ENCODE measurements around the gene MAML3. TPM values are rescaled to one million over a fixed set of nuclear protein-coding genes. Genes with fewer than 3 reads are reported as not detected.

The MAML3 gene
- polyA plus RNA-seq, 1 donor (not counting 4 experiments of a cell fraction or from before 2014, with no cell fraction given) = 0.68 TPM

DNA sequence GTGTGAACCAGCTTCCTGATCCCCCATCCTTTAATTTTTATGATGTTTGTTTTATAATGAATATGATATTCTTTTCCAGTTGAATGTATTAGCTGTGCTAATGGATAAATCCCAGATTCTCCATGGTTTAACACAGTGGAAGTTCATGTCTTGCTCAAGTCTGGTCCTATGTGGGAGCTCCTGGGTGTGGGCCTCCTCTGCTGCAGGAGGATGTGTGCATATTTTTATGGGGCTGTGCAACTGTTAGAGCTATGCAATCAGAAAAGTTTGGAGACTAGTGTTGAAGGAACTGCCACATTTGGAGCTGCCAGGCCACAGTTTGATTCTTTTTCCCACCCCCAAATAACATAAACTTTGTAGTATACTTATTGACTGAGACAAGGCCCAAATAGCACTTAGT is 463.6 kb downstream of the MAML3 start:
- Histone ChIP-seq H3K4me1 (ENCODE audit: control insufficient read depth, extremely low read depth, insufficient read depth, low read length) (no peaks in the 10 kb centered on the region), H3K4me3 (ENCODE audit: control insufficient read depth in 2 of 3, extremely low read depth in 1 of 3, insufficient read depth in 2 of 3, low read depth in 1 of 3, low read length in 3 of 3) (no peak overlapping the region), H3K27ac (ENCODE audit: control insufficient read depth, insufficient read depth, low read length) (no peak overlapping the region), H3K9ac (ENCODE audit: control insufficient read depth, extremely low read depth, insufficient read depth, low read length) (no peak overlapping the region), H3K79me2 (ENCODE audit: control insufficient read depth, insufficient read depth, low read length) (no peaks in the 10 kb centered on the region), H3K36me3 (ENCODE audit: control insufficient read depth in 2 of 2, extremely low read depth in 1 of 2, insufficient read depth in 2 of 2, low read length in 2 of 2) (peaks cover 0 to 5% of the 10 kb centered on the region in 2 experiments), H3K9me1 (ENCODE audit: control insufficient read depth, extremely low read depth, insufficient read depth, low read length) (no peaks in the 10 kb centered on the region), H4K20me1 (ENCODE audit: control insufficient read depth, extremely low read depth, insufficient read depth, low read length) (no peaks in the 10 kb centered on the region), H3K4me2 (ENCODE audit: control insufficient read depth, extremely low read depth, insufficient read depth, low read depth, low read length) (no peak overlapping the region), H3K27me3 (ENCODE audit: control insufficient read depth, extremely low read depth, insufficient read depth, low read length) (no peaks in the 10 kb centered on the region), H2AFZ (ENCODE audit: control insufficient read depth, low read length) (no peak overlapping the region), H3K9me3 (ENCODE audit: control insufficient read depth, low read depth, low read length) (no peaks in the 10 kb centered on the region)
- DNase-seq (ENCODE audit: low read depth, low spot score) (no peak), FAIRE-seq (no peak)
- dilution Hi-C loops (cut with MboI; ENCODE audit: extremely low pct_ligation_motif_present, low sequenced_read_pairs) = no loop called here
- TF ChIP-seq EZH2 (IDR thresholded peaks at IDR 0.05; ENCODE audit: low read length) = no peak
- TF ChIP-seq, protein P1, sequence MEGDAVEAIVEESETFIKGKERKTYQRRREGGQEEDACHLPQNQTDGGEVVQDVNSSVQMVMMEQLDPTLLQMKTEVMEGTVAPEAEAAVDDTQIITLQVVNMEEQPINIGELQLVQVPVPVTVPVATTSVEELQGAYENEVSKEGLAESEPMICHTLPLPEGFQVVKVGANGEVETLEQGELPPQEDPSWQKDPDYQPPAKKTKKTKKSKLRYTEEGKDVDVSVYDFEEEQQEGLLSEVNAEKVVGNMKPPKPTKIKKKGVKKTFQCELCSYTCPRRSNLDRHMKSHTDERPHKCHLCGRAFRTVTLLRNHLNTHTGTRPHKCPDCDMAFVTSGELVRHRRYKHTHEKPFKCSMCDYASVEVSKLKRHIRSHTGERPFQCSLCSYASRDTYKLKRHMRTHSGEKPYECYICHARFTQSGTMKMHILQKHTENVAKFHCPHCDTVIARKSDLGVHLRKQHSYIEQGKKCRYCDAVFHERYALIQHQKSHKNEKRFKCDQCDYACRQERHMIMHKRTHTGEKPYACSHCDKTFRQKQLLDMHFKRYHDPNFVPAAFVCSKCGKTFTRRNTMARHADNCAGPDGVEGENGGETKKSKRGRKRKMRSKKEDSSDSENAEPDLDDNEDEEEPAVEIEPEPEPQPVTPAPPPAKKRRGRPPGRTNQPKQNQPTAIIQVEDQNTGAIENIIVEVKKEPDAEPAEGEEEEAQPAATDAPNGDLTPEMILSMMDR (optimal IDR thresholded peaks at IDR 0.05 in 1 of 3, IDR thresholded peaks at IDR 0.05 in 1 of 3, conservative IDR thresholded peaks at IDR 0.05 in 1 of 3; ENCODE audit: extremely low read depth in 1 of 3, insufficient read depth in 2 of 3, low read length in 3 of 3) = no peak

DNA sequence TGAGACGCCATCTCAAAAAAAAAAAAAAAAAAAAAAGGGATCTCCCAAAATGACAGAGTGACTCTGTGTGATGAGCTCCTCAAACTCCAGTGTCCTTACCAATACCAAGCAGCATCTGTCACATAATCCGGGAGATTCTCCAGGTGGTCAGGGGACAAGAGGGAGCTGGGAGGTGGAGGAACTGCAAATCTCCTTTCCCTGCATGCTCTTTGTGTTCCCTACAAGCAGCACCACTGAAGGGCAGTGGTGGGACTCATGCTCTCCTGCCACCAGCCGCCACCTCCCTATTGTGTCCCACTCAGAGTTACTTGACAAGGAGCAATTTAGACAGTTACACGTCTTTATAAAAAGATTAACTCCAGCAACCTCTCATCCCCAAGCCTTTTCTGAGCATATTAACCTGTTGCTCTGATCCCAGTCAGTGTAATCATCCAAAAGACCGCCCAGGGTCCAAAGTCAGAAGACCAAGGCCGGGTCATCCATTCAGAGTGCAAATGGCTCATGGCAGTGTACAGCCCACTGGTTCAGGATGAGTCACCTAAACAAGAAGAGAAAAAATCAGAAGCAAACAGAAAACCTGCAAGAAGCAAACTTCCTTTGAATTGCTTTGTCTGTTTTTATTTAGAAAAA is 464.8 kb downstream of the MAML3 start:
- H3K27me3 ChIP-seq (ENCODE audit: control insufficient read depth, extremely low read depth, insufficient read depth, low read length) = no peaks in the 10 kb centered on the region
- H3K9me3 ChIP-seq (ENCODE audit: control insufficient read depth, low read depth, low read length) = no peaks in the 10 kb centered on the region
- dilution Hi-C loops (cut with MboI; ENCODE audit: extremely low pct_ligation_motif_present, low sequenced_read_pairs) = no loop called here
- no peaks in the 10 kb centered on the region for H3K4me1 ChIP-seq (ENCODE audit: control insufficient read depth, extremely low read depth, insufficient read depth, low read length)
- no peaks in the 10 kb centered on the region for H3K79me2 ChIP-seq (ENCODE audit: control insufficient read depth, insufficient read depth, low read length)
- H4K20me1 ChIP-seq (ENCODE audit: control insufficient read depth, extremely low read depth, insufficient read depth, low read length) = no peaks in the 10 kb centered on the region
- DNase-seq (ENCODE audit: low read depth, low spot score) (no peak), FAIRE-seq (no peak)
- peaks cover 0 to 5% of the 10 kb centered on the region in 2 experiments for H3K36me3 ChIP-seq (ENCODE audit: control insufficient read depth in 2 of 2, extremely low read depth in 1 of 2, insufficient read depth in 2 of 2, low read length in 2 of 2)
- no peak overlapping the region for H3K4me3 ChIP-seq (ENCODE audit: control insufficient read depth in 2 of 3, extremely low read depth in 1 of 3, insufficient read depth in 2 of 3, low read depth in 1 of 3, low read length in 3 of 3)
- no peak overlapping the region for H2AFZ ChIP-seq (ENCODE audit: control insufficient read depth, low read length)
- H3K27ac ChIP-seq (ENCODE audit: control insufficient read depth, insufficient read depth, low read length) = no peak overlapping the region
- H3K4me2 ChIP-seq (ENCODE audit: control insufficient read depth, extremely low read depth, insufficient read depth, low read depth, low read length) = no peak overlapping the region
- no peaks in the 10 kb centered on the region for H3K9me1 ChIP-seq (ENCODE audit: control insufficient read depth, extremely low read depth, insufficient read depth, low read length)
- H3K9ac ChIP-seq (ENCODE audit: control insufficient read depth, extremely low read depth, insufficient read depth, low read length) = no peak overlapping the region
- TF ChIP-seq, protein P1 (optimal IDR thresholded peaks at IDR 0.05 in 1 of 3, IDR thresholded peaks at IDR 0.05 in 1 of 3, conservative IDR thresholded peaks at IDR 0.05 in 1 of 3; ENCODE audit: extremely low read depth in 1 of 3, insufficient read depth in 2 of 3, low read length in 3 of 3) = no peak
- TF ChIP-seq EZH2 (IDR thresholded peaks at IDR 0.05; ENCODE audit: low read length) = no peak
